ENCODE data around the gene EXOC3.

EXOC3 gene

GRCh38 chr5:442335-443238, at the start of gene EXOC3:
EXOC3 (plus strand) TSS chr5:443176; CDS start chr5:446206, 3,030 bp downstream.
- no peaks in the 10 kb centered on the region for H3K9me2 ChIP-seq (replicated peaks; ENCODE audit: low read depth, low read length)
- no peaks in the 10 kb centered on the region for H3F3A ChIP-seq (ENCODE audit: low read depth)
- H3K4me1 ChIP-seq (ENCODE audit: insufficient read depth, low read length, poor library complexity, severe bottlenecking) = peaks cover 53% of the 10 kb centered on the region
- no peaks in the 10 kb centered on the region for H3K9me3 ChIP-seq (ENCODE audit: insufficient read depth, low read depth, low read length)
- H4K20me1 ChIP-seq (ENCODE audit: insufficient read depth, low read length, poor library complexity, severe bottlenecking) = peaks cover 17% of the 10 kb centered on the region
- peak within 1 kb of the TSS; percentile 97 for H3K9ac ChIP-seq (ENCODE audit: low read depth, low read length, poor library complexity, severe bottlenecking)
- TF ChIP-seq EZH2phosphoT487 (IDR thresholded peaks at IDR 0.05; ENCODE audit: borderline replicate concordance) (no peak), CTCF (conservative IDR thresholded peaks at IDR 0.05; ENCODE audit: low read length) (no peak)
- peaks cover 7% of the 10 kb centered on the region; the same call in 1 of the 2 replicates for H3K36me3 ChIP-seq (ENCODE audit: insufficient read depth, low read length)
- H3K4me2 ChIP-seq (ENCODE audit: low read depth, low read length, poor library complexity, severe bottlenecking) = peak within 1 kb of the TSS; percentile 99
- H2AFZ ChIP-seq (ENCODE audit: low read length) = peak within 1 kb of the TSS; percentile 79
- no peaks in the 10 kb centered on the region for H3K27me3 ChIP-seq (ENCODE audit: insufficient read depth, low read length, poor library complexity, severe bottlenecking)
- H3K4me3 ChIP-seq (ENCODE audit: low read length, poor library complexity, severe bottlenecking) = peak within 1 kb of the TSS; percentile 99
- H3K79me2 ChIP-seq (ENCODE audit: insufficient read depth, low read length) = peaks cover 46% of the 10 kb centered on the region

DNA sequence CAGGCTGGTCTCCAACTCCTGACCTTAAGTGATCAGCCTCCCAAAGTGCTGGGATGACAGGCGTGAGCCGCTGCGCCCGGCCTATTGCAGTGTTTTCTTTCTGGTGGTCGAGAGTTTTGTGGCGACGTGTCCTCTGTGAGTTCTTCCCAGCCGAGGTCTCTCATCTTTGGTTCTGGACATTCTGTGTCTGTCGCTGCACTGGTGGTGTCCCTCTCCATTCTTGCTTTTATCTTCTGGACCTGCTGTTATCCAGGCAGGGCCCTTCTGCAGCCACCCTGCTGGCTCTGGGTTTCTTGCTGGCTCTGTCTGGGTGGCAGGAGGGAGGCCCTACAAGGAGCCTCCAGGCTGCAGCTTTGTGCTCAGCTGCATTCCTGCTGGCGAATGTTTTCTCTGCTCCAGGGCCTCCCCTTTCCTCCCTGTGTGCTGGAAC, 49.1 kb upstream of the EXOC3 start:
- peak overlapping the region; percentile 89 for H3K4me2 ChIP-seq (ENCODE audit: low read depth, low read length, poor library complexity, severe bottlenecking)
- no peak for TF ChIP-seq CTCF (conservative IDR thresholded peaks at IDR 0.05; ENCODE audit: low read length)
- TF ChIP-seq EZH2phosphoT487 (IDR thresholded peaks at IDR 0.05; ENCODE audit: borderline replicate concordance) = no peak
- peak overlapping the region; percentile 74 for H3K4me3 ChIP-seq (ENCODE audit: low read length, poor library complexity, severe bottlenecking)
- H3K9ac ChIP-seq (ENCODE audit: low read depth, low read length, poor library complexity, severe bottlenecking) = peak overlapping the region; percentile 95
- H3K36me3 ChIP-seq (ENCODE audit: insufficient read depth, low read length) = no peaks in the 10 kb centered on the region
- peaks cover 54% of the 10 kb centered on the region for H3K4me1 ChIP-seq (ENCODE audit: insufficient read depth, low read length, poor library complexity, severe bottlenecking)
- H3K9me3 ChIP-seq (ENCODE audit: insufficient read depth, low read depth, low read length) = no peaks in the 10 kb centered on the region
- H2AFZ ChIP-seq (ENCODE audit: low read length) = no peak overlapping the region
- H3K9me2 ChIP-seq (replicated peaks; ENCODE audit: low read depth, low read length) = no peaks in the 10 kb centered on the region
- no peaks in the 10 kb centered on the region for H3F3A ChIP-seq (ENCODE audit: low read depth)
- H3K79me2 ChIP-seq (ENCODE audit: insufficient read depth, low read length) = peaks cover 34% of the 10 kb centered on the region
- no peaks in the 10 kb centered on the region for H4K20me1 ChIP-seq (ENCODE audit: insufficient read depth, low read length, poor library complexity, severe bottlenecking)
- no peaks in the 10 kb centered on the region for H3K27me3 ChIP-seq (ENCODE audit: insufficient read depth, low read length, poor library complexity, severe bottlenecking)

DNA sequence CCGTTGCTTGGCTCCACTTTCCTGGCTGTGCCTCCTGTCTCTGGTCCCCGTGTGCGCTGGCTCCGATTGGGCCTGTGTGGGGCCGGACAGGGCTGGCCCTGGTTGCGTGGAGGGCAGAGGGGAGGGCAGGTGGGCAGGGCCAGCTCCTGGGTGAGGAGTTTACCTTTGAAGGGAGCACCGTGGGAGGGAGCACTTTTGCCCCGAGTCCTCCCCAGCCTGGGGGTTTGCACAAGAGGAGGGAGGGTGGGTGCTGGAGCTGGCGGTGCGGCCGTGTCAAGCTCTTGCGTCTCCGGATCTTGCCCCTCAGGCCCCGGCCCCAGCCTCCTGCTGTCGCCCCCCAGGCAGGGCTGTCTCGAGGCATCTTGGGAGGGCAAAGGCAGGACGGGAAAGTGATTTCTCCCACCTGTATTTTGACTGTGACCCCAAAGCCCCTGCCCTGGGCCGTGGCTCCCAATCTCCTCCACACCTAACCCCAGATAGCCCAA, 48.3 kb upstream of the EXOC3 start:
- peaks cover 34% of the 10 kb centered on the region for H3K79me2 ChIP-seq (ENCODE audit: insufficient read depth, low read length)
- peak overlapping the region; percentile 89 for H3K4me2 ChIP-seq (ENCODE audit: low read depth, low read length, poor library complexity, severe bottlenecking)
- no peaks in the 10 kb centered on the region for H4K20me1 ChIP-seq (ENCODE audit: insufficient read depth, low read length, poor library complexity, severe bottlenecking)
- H3F3A ChIP-seq (ENCODE audit: low read depth) = no peaks in the 10 kb centered on the region
- H2AFZ ChIP-seq (ENCODE audit: low read length) = no peak overlapping the region
- H3K27me3 ChIP-seq (ENCODE audit: insufficient read depth, low read length, poor library complexity, severe bottlenecking) = no peaks in the 10 kb centered on the region
- no peaks in the 10 kb centered on the region for H3K9me2 ChIP-seq (replicated peaks; ENCODE audit: low read depth, low read length)
- H3K4me1 ChIP-seq (ENCODE audit: insufficient read depth, low read length, poor library complexity, severe bottlenecking) = peaks cover 49% of the 10 kb centered on the region
- peak overlapping the region; percentile 68 for H3K4me3 ChIP-seq (ENCODE audit: low read length, poor library complexity, severe bottlenecking)
- TF ChIP-seq EZH2phosphoT487 (IDR thresholded peaks at IDR 0.05; ENCODE audit: borderline replicate concordance) = no peak
- TF ChIP-seq CTCF (conservative IDR thresholded peaks at IDR 0.05; ENCODE audit: low read length) = no peak
- peak overlapping the region; percentile 95 for H3K9ac ChIP-seq (ENCODE audit: low read depth, low read length, poor library complexity, severe bottlenecking)
- no peaks in the 10 kb centered on the region for H3K9me3 ChIP-seq (ENCODE audit: insufficient read depth, low read depth, low read length)
- no peaks in the 10 kb centered on the region for H3K36me3 ChIP-seq (ENCODE audit: insufficient read depth, low read length)
